PC-9 (cell line): ENCODE results near the gene ARNT2. TPM values are rescaled to one million over a fixed set of nuclear protein-coding genes. Genes with fewer than 3 reads are reported as not detected.

Experiments
- Bru-seq: library from RNA; stranded (reverse); fragments of 400-500 nt; gene quantifications from one replicate; lab custom pipeline; 2021; lab: Mats Ljungman, UMichigan
- BruChase-seq, 2 experiments: library from RNA; stranded (reverse); fragments of 400-500 nt; gene quantifications; one replicate each; lab custom pipeline; 2021; lab: Mats Ljungman, UMichigan
- BruUV-seq: library from RNA; stranded (reverse); fragments of 400-500 nt; replicated peaks from 2 replicates; lab custom pipeline; 2021; lab: Mats Ljungman, UMichigan
- CTCF ChIA-PET: fragments of 300-600 bp; sonication (Branson Sonifier 250); formaldehyde crosslinking; loops from one replicate; lab custom pipeline; 2022; ENCODE audit warnings: antibody characterized with exemption; lab: Charles Lee
- POLR2A ChIA-PET: fragments of 300-600 bp; sonication (Branson Sonifier 250); formaldehyde crosslinking; loops from one replicate; lab custom pipeline; 2022; ENCODE audit warnings: antibody characterized with exemption; ENCODE audit not compliant: unreplicated experiment; lab: Charles Lee
- DNase-seq, 2 experiments: peaks; one replicate each; pipeline versions ENCODE4 v3.0.0 to v3.0.0-alpha.2; 2015 to 2022; ENCODE audit warnings: mixed read lengths in 1 of 2
- H2AFZ ChIP-seq: fragments of 200-600 bp; sonication (generic); 2 replicates; pipeline ENCODE4 v1.8.1; 2017; ENCODE audit warnings: antibody characterized with exemption
- H3F3A ChIP-seq: fragments of 200-600 bp; sonication (generic); 2 replicates; pipeline ENCODE4 v1.8.1; 2017; ENCODE audit warnings: antibody characterized with exemption, mild to moderate bottlenecking, low read depth; ENCODE audit not compliant: insufficient read depth
- H3K27ac ChIP-seq: fragments of 200-600 bp; sonication (generic); 2 replicates; pipeline ENCODE4 v1.6.1; 2016; ENCODE audit warnings: mixed run types
- H3K27me3 ChIP-seq: fragments of 200-600 bp; sonication (generic); 2 replicates; pipeline ENCODE4 v1.6.1; 2016; ENCODE audit warnings: low read depth, mixed run types; ENCODE audit not compliant: insufficient read depth
- H3K36me3 ChIP-seq: fragments of 200-600 bp; sonication (generic); 2 replicates; pipeline ENCODE4 v1.6.1; 2016; ENCODE audit warnings: low read depth, mixed run types
- H3K4me1 ChIP-seq: fragments of 200-600 bp; sonication (generic); replicated peaks from 2 replicates; pipeline ENCODE4 v1.6.1; 2016; ENCODE audit warnings: mixed run types; ENCODE audit not compliant: insufficient read depth
- H3K4me2 ChIP-seq: fragments of 200-600 bp; sonication (generic); 2 replicates; pipeline ENCODE4 v1.6.1; 2017; ENCODE audit warnings: mixed run types
- H3K4me3 ChIP-seq: fragments of 200-600 bp; sonication (generic); 2 replicates; pipeline ENCODE4 v1.6.1; 2016; ENCODE audit warnings: mixed run types
- H3K79me2 ChIP-seq: fragments of 200-600 bp; sonication (generic); 2 replicates; pipeline ENCODE4 v1.6.1; 2017; ENCODE audit warnings: low read depth, mixed run types
- H3K9me2 ChIP-seq: fragments of 200-600 bp; sonication (generic); 2 replicates; pipeline ENCODE4 v1.8.1; 2017; ENCODE audit warnings: mild to moderate bottlenecking; ENCODE audit not compliant: insufficient read depth
- H3K9me3 ChIP-seq: fragments of 200-600 bp; sonication (generic); 2 replicates; pipeline ENCODE4 v1.8.1; 2016; ENCODE audit warnings: low read depth; ENCODE audit not compliant: insufficient read depth
- H4K20me1 ChIP-seq: fragments of 200-600 bp; sonication (generic); 2 replicates; pipeline ENCODE4 v1.8.1; 2017; ENCODE audit not compliant: insufficient read depth
- EZH2 ChIP-seq: fragments of 200-600 bp; sonication (generic); IDR thresholded peaks from 2 replicates; pipeline ENCODE4 v1.8.0; 2017; ENCODE audit warnings: antibody characterized with exemption, low read depth
- intact Hi-C: fragments of 100-400 bp; cut with micrococcal nuclease; formaldehyde crosslinking; loops from one replicate; pipeline ENCODE4 v1.10.0; 2022; ENCODE audit not compliant: unreplicated experiment
- long read RNA-seq: library from polyadenylated mRNA; stranded (forward); transcript quantifications from one replicate; pipeline ENCODE4 v2.0.0, GENCODE V29; 2022
- total RNA-seq: library from RNA; stranded (reverse); gene quantifications from 2 replicates; pipeline ENCODE4 v1.2.3, GENCODE V29; 2021
- TF ChIP-seq, protein P1 (sequence below): fragments of 200-600 bp; sonication (generic); conservative IDR thresholded peaks from 2 replicates; pipeline ENCODE4 v1.6.1; 2017; ENCODE audit warnings: mixed run types, antibody characterized with exemption, mild to moderate bottlenecking, moderate library complexity

ARNT2 gene
- total RNA-seq, result 1.1 and 4.3 TPM in 2 replicates
- percentile 33 among the genes with signal in this experiment for Bru-seq, nascent RNA
- percentile 20 among the genes with signal in this experiment for BruChase-seq, experiment 1, labeled RNA remaining after a 2-hour chase
- BruChase-seq, experiment 2, labeled RNA remaining after a 6-hour chase, result percentile 49 among the genes with signal in this experiment
- long read RNA-seq, partial matches to known transcripts, result 7 of 12 reads
- long read RNA-seq, other reads (novel, unspliced or antisense), result 5 of 12 reads

DNA sequence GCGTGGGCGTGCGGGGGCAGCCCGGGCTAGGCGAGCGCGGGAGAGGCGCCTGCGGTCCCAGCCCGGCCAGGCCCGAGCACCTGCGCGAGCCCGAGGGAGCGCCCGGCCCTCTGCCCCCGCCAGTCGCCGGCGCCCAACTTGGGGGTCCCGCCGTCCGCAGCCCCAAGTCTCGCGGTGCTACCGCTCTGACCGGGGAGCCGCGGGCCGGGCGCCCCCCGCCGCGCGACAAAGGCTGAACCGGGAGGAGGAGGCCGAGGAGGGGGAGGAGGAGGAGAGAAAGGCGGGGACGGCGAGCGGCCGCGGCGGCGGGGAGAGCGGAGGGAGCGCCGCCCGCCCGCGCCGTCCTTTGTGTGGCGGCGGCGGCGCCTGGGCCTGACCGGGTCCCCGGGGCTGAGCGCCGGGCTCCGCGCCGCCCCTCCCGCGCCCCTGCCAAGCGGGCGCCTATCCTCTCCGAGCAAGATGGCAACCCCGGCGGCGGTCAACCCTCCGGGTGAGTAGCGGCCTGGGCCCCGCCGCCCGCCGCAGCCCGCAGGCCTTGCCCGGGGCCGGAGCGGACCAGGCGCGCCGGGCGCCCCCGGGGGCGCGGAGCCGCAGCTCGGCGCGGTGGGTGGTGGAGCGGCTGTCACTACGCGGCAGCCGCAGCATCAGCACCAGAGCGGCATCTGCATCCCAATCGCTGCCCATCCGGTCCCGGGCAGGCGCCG, at the start of gene ARNT2:
Gene ARNT2 (plus strand): TSS at position 326 of the 704 bp plus-strand sequence. CDS start 134 bp downstream, at position 460.
- Histone ChIP-seq H3K79me2 (no peaks in the 10 kb centered on the region), H3K9me3 (no peaks in the 10 kb centered on the region), H4K20me1 (no peaks in the 10 kb centered on the region), H3K9me2 (no peaks in the 10 kb centered on the region), H3K27ac (no peak within 1 kb of the TSS), H2AFZ (no peak within 1 kb of the TSS), H3F3A (no peaks in the 10 kb centered on the region), H3K4me3 (no peak within 1 kb of the TSS), H3K36me3 (no peaks in the 10 kb centered on the region), H3K4me1 (no peaks in the 10 kb centered on the region), H3K27me3 (peaks cover 57% of the 10 kb centered on the region), H3K4me2 (no peak within 1 kb of the TSS)
- ChIA-PET CTCF (no interaction called here), POLR2A (no interaction called here)
- intact Hi-C loops, result no loop called here
- no TSS peak for BruUV-seq
- DNase-seq, result no peak
- TF ChIP-seq, protein P1, sequence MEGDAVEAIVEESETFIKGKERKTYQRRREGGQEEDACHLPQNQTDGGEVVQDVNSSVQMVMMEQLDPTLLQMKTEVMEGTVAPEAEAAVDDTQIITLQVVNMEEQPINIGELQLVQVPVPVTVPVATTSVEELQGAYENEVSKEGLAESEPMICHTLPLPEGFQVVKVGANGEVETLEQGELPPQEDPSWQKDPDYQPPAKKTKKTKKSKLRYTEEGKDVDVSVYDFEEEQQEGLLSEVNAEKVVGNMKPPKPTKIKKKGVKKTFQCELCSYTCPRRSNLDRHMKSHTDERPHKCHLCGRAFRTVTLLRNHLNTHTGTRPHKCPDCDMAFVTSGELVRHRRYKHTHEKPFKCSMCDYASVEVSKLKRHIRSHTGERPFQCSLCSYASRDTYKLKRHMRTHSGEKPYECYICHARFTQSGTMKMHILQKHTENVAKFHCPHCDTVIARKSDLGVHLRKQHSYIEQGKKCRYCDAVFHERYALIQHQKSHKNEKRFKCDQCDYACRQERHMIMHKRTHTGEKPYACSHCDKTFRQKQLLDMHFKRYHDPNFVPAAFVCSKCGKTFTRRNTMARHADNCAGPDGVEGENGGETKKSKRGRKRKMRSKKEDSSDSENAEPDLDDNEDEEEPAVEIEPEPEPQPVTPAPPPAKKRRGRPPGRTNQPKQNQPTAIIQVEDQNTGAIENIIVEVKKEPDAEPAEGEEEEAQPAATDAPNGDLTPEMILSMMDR, result no peak
- TF ChIP-seq EZH2, result no peak

DNA sequence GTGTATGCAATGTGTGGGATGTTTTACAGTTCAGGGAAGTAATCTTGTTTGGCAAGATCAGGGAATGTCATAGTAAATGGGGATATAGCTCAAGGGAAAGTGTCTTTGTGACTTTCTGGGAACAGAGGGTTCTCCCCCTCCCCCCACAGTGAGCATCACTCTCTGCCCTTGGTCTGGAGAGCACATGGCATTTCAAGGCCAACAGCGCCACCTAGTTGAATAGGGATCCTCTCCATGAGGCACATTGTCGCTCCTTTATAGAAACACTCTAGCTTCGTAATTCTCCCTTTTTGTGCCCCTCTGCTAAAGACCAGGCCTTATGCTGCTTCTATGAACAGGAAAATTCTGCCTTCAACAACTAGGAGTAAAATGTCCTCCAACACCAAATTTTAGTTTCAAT, 37.1 kb upstream of the ARNT2 start:
- BruUV-seq, result no TSS peak
- DNase-seq, result peak in 1 of 2 experiments; percentile 10
- H3K79me2 ChIP-seq, result no peaks in the 10 kb centered on the region

DNA sequence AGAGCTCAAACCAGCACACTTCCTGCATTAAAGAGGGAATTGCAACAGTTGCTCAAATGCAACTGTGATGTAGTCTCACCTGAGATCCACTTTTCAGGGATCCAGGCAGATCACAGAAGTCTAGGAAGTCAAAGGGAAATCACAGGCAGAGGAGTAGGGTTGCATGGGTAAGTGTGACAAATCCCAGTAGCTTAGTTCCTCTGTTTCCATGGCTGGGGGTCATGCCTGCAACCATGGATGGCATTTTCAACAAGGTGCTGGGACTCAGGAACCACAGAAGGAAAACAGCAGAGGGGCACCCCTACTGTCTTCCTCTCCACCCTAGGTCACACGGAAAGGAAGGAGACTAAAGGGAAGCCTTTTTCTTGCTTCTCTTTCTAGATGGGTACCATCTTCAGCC, 36.5 kb upstream of the ARNT2 start:
- TF ChIP-seq, protein P1, result no peak
- no peak for TF ChIP-seq EZH2
- Histone ChIP-seq H3K27me3 (peaks cover 42% of the 10 kb centered on the region), H3K36me3 (no peaks in the 10 kb centered on the region), H3K79me2 (no peaks in the 10 kb centered on the region), H3K9me3 (peaks cover 10% of the 10 kb centered on the region), H3K9me2 (no peaks in the 10 kb centered on the region), H3K4me2 (no peak overlapping the region), H4K20me1 (no peaks in the 10 kb centered on the region), H3K4me1 (no peaks in the 10 kb centered on the region), H2AFZ (no peak overlapping the region), H3K4me3 (no peak overlapping the region), H3F3A (no peaks in the 10 kb centered on the region), H3K27ac (no peak overlapping the region)
- DNase-seq, result no peak
- intact Hi-C loops, result no loop called here
- no TSS peak for BruUV-seq
- ChIA-PET CTCF (no interaction called here), POLR2A (no interaction called here)

More for the DNA sequence above, 37.1 kb upstream of the ARNT2 start:
- no peaks in the 10 kb centered on the region for H3K9me2 ChIP-seq
- no peak overlapping the region for H3K4me2 ChIP-seq
- H3K27me3 ChIP-seq, result peaks cover 46% of the 10 kb centered on the region
- H3K4me3 ChIP-seq, result no peak overlapping the region
- H2AFZ ChIP-seq, result no peak overlapping the region
- H3K36me3 ChIP-seq, result no peaks in the 10 kb centered on the region
- TF ChIP-seq, protein P1, result peak; percentile 55
- TF ChIP-seq EZH2, result no peak
- H3K4me1 ChIP-seq, result no peaks in the 10 kb centered on the region
- POLR2A ChIA-PET, result no interaction called here
- H3K27ac ChIP-seq, result no peak overlapping the region
- intact Hi-C loops, result no loop called here
- H3K9me3 ChIP-seq, result peaks cover 10% of the 10 kb centered on the region
- H4K20me1 ChIP-seq, result no peaks in the 10 kb centered on the region
- CTCF ChIA-PET, result interaction anchor here (0.7 kb wide), 1 partner anchor 1504 kb away, joined by 3 read pairs; no protein-coding TSS in a partner anchor
- H3F3A ChIP-seq, result no peaks in the 10 kb centered on the region
